Spleen (tissue), 11 donors: ENCODE results near the gene TLX2. TPM values are rescaled to one million over a fixed set of nuclear protein-coding genes. Genes with fewer than 3 reads are reported as not detected.

Experiments used
- DNase-seq: peaks from one replicate; pipeline ENCODE4 v3.0.0-alpha.2; 2020
- H3K27ac ChIP-seq, 8 donors: fragments of 200-600 bp; sonication (generic) in 7 of 8; 1 replicate in 4 of 8; 2 replicates in 4 of 8; pipeline versions ENCODE4 v1.5.0 to v1.8.0; 2016 to 2021; ENCODE audit warnings: inconsistent platforms in 4 of 8, mild to moderate bottlenecking in 4 of 8, moderate library complexity in 1 of 8
- H3K27me3 ChIP-seq, 7 donors: fragments of 200-600 bp; sonication (generic) in 6 of 7; replicated peaks in 1 of 7; 1 replicate in 4 of 7; 2 replicates in 3 of 7; pipeline versions ENCODE4 v1.5.0 to v1.8.0; 2016 to 2021; ENCODE audit warnings: inconsistent platforms in 3 of 7, mild to moderate bottlenecking in 1 of 7
- H3K36me3 ChIP-seq, 6 donors: fragments of 200-600 bp; sonication (generic) in 5 of 6; 1 replicate in 4 of 6; 2 replicates in 2 of 6; pipeline versions ENCODE4 v1.5.0 to v1.8.0; 2016 to 2021; ENCODE audit warnings: inconsistent platforms in 2 of 6
- H3K4me1 ChIP-seq, 6 donors: fragments of 200-600 bp; sonication (generic) in 5 of 6; 1 replicate in 3 of 6; 2 replicates in 3 of 6; pipeline versions ENCODE4 v1.5.0 to v1.8.0; 2016 to 2021; ENCODE audit warnings: inconsistent platforms in 3 of 6
- H3K4me3 ChIP-seq, 8 donors: fragments of 200-600 bp; sonication (generic) in 7 of 8; 1 replicate in 4 of 8; 2 replicates in 4 of 8; pipeline versions ENCODE4 v1.5.0 to v1.8.0; 2016 to 2021; ENCODE audit warnings: inconsistent platforms in 4 of 8, mild to moderate bottlenecking in 4 of 8, moderate library complexity in 2 of 8
- H3K9me3 ChIP-seq, 8 donors: fragments of 200-600 bp; sonication (generic) in 7 of 8; 1 replicate in 4 of 8; 2 replicates in 4 of 8; pipeline versions ENCODE4 v1.5.0 to v1.8.0; 2016 to 2021; ENCODE audit warnings: inconsistent platforms in 4 of 8
- CTCF ChIP-seq, 11 experiments: fragments of 200-600 bp in 7 of 11; fragments of 450-650 bp in 4 of 11; sonication (generic) in 4 of 11; IDR thresholded peaks in 8 of 11; conservative IDR thresholded peaks in 3 of 11; 1 replicate in 7 of 11; 2 replicates in 4 of 11; pipeline versions ENCODE4 v1.4.0 to v1.8.0; 2016 to 2021; ENCODE audit warnings: antibody characterized with exemption in 11 of 11, inconsistent platforms in 4 of 11, mild to moderate bottlenecking in 1 of 11
- POLR2A ChIP-seq, 3 donors: fragments of 450-650 bp; IDR thresholded peaks; one replicate each; pipeline ENCODE4 v1.5.1; 2017; ENCODE audit warnings: antibody characterized with exemption in 3 of 3, mild to moderate bottlenecking in 1 of 3
- POLR2AphosphoS5 ChIP-seq, 3 donors: sonication (generic); formaldehyde crosslinking; IDR thresholded peaks; one replicate each; pipeline ENCODE4 v1.5.1; 2017; ENCODE audit warnings: antibody characterized with exemption in 3 of 3
- WGBS, 5 donors: extraction: QIAGEN DNeasy Blood & Tissue Kit in 3 of 5; methylation state at CpG; one replicate each; pipeline versions ENCODE4 v1.1.5 to v1.1.7; 2013 to 2018; 5-methylcytosine and 5-hydroxymethylcytosine counted together
- intact Hi-C: fragments of 100-400 bp; cut with DNase I; formaldehyde crosslinking; loops from one replicate; pipeline ENCODE4 v1.15.0; 2023; ENCODE audit warnings: low total_unique reads
- polyA plus RNA-seq, 3 donors: library from polyadenylated mRNA; stranded (reverse); fragments of 200-250 nt; gene quantifications; one replicate each; pipeline ENCODE4 v1.2.1, GENCODE V29; 2013
- total RNA-seq, 7 donors: library from RNA; depleted of rRNA in 3 of 7; stranded (reverse); fragments of >200 nt in 3 of 7; fragmentation: NEBNext Ultra II Directional in 4 of 7; extraction: Animal tissue kit (Norgen Biotek cat#: 25700) in 4 of 7; gene quantifications; one replicate each; pipeline versions ENCODE4 v1.1.0 to v1.2.1, GENCODE V29; 2016 to 2021
- donor health status: healthy with polysubstance abuse.
- donor health status: DM: no; HTN: no; CAD: no; lungs with moderate emphysema.
- donor health status: DM: no; HTN: no; CAD: no.
- donor health status: Bipolar disorder and iron deficiency.
- donor health status: healthy.
- donor health status: DM: no; HTN: no; CAD: no.
- donor health status: DM: yes; HTN: yes; CAD: no.

Gene TLX2
- total and polyA plus RNA-seq, 10 donors, result 0.04 to 0.05 TPM; not detected in 8

GRCh38 chr2:74516650-74517049, 2.4 kb downstream of the TLX2 start:
- TF ChIP-seq POLR2AphosphoS5 (IDR thresholded peaks at IDR 0.05) (no peak), POLR2A (IDR thresholded peaks at IDR 0.05) (no peak), CTCF (IDR thresholded peaks at IDR 0.05 in 8 of 11, conservative IDR thresholded peaks at IDR 0.05 in 3 of 11) (no peak)
- peak overlapping the region in 7 of 8 donors; percentile 44 to 71 (median 53) for H3K4me3 ChIP-seq

GRCh38 chr2:74522516-74522915, 8.3 kb downstream of the TLX2 start:
- WGBS, 5 donors, result 78 to 90% (median 83%) methylated on average over 3 of the region's 3 CpGs
- peak; percentile 48 for DNase-seq
- Histone ChIP-seq H3K27me3 (peaks cover 0 to 35% (median 21%) of the 10 kb centered on the region in 7 donors), H3K9me3 (no peaks in the 10 kb centered on the region), H3K27ac (no peak overlapping the region), H3K4me3 (no peak overlapping the region), H3K36me3 (peaks cover 0 to 32% (median 22%) of the 10 kb centered on the region in 6 donors), H3K4me1 (peaks cover 0 to 15% (median 2%) of the 10 kb centered on the region in 6 donors)
- TF ChIP-seq POLR2AphosphoS5 (IDR thresholded peaks at IDR 0.05) (no peak), CTCF (IDR thresholded peaks at IDR 0.05 in 8 of 11, conservative IDR thresholded peaks at IDR 0.05 in 3 of 11) (no peak), POLR2A (IDR thresholded peaks at IDR 0.05) (no peak)
- intact Hi-C loops, result no loop called here

More at GRCh38 chr2:74516650-74517049, 2.4 kb downstream of the TLX2 start:
- Histone ChIP-seq H3K9me3 (no peaks in the 10 kb centered on the region), H3K27me3 (peaks cover 23 to 94% (median 80%) of the 10 kb centered on the region in 7 donors), H3K36me3 (no peaks in the 10 kb centered on the region), H3K27ac (no peak overlapping the region), H3K4me1 (peaks cover 20 to 41% (median 37%) of the 10 kb centered on the region in 6 donors)
- 70 to 76% (median 72%) methylated on average over 13 of the region's 13 CpGs for WGBS, 5 donors
- DNase-seq, result no peak
- intact Hi-C loops, result no loop called here

- H3K9me3 ChIP-seq, result no peaks in the 10 kb centered on the region
- H3K36me3 ChIP-seq, result peaks cover 0 to 42% (median 30%) of the 10 kb centered on the region in 6 donors
- no peak overlapping the region for H3K27ac ChIP-seq
- 87 to 93% (median 90%) methylated on average over 5 to 9 of the region's 9 CpGs for WGBS, 5 donors
- H3K27me3 ChIP-seq, result peaks cover 0 to 20% (median 6%) of the 10 kb centered on the region in 7 donors
- peak; percentile 55 for DNase-seq
- TF ChIP-seq POLR2A (IDR thresholded peaks at IDR 0.05) (no peak), CTCF (IDR thresholded peaks at IDR 0.05 in 8 of 11, conservative IDR thresholded peaks at IDR 0.05 in 3 of 11) (no peak), POLR2AphosphoS5 (IDR thresholded peaks at IDR 0.05) (no peak)
- intact Hi-C loops, result no loop called here
- H3K4me3 ChIP-seq, result no peak overlapping the region
- H3K4me1 ChIP-seq, result peaks cover 8 to 30% (median 17%) of the 10 kb centered on the region in 6 donors
Measured at GRCh38 chr2:74524005-74524404, 9.8 kb downstream of the TLX2 start.

GRCh38 chr2:74524955-74525716, 10.9 kb downstream of the TLX2 start:
- 88 to 96% (median 95%) methylated on average over 9 to 10 of the region's 10 CpGs for WGBS, 5 donors
- no peak overlapping the region for H3K4me3 ChIP-seq
- intact Hi-C loops, result no loop called here

More at GRCh38 chr2:74524955-74525716, 10.9 kb downstream of the TLX2 start:
- Histone ChIP-seq H3K4me1 (peaks cover 8 to 33% (median 18%) of the 10 kb centered on the region in 6 donors), H3K27ac (no peak overlapping the region), H3K27me3 (peaks cover 0 to 9% (median 0%) of the 10 kb centered on the region in 7 donors), H3K36me3 (peaks cover 0 to 42% (median 30%) of the 10 kb centered on the region in 6 donors), H3K9me3 (no peaks in the 10 kb centered on the region)
- DNase-seq, result peak; percentile 69
- TF ChIP-seq POLR2AphosphoS5 (IDR thresholded peaks at IDR 0.05) (no peak), CTCF (IDR thresholded peaks at IDR 0.05 in 8 of 11, conservative IDR thresholded peaks at IDR 0.05 in 3 of 11) (no peak)
